Stimulated activated CD4-positive, alpha-beta T cell treated with anti-CD3 and anti-CD28 coated beads, TNF-alpha, amount 100 ng/mL, for 4 hours (primary cell): ENCODE data around the gene KRT27.

Experiments used
- DNase-seq, 3 experiments: peaks; one replicate each; pipeline ENCODE4 v3.0.0-alpha.2; 2020; ENCODE audit warnings: low read depth in 3 of 3

Gene KRT27

DNA sequence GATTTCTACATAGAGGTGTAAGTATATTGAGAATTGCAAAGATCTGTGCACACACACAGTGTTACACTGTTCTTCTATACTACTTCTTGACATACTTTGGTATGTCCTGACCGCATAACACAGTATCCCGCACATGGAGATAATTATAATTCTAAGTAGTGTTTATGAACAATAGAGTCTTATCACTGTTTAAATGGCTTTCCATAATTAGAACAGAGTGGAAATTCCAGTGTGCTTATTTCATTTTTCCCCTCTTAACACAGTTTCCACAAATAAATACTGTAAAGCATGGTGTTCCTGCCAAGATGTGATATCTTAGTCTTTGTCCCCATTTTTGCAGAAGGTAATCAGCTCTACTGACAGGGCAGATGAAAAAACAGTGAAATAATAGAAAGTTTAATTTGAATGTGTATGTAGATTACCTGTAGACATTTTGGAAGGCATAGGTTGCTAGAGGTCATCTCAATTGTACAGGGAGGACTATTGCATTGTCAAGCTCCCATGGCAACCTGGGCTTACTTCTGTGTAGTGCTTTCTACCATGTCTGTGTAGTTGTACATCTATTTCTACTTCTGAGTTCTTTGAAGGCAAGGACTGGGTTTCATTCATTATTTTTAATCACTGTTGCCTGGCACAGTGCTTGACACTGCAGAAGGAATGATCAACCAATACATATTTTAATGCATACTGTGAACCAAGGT, 27.5 kb upstream of the KRT27 start:
- no peak for DNase-seq

DNA sequence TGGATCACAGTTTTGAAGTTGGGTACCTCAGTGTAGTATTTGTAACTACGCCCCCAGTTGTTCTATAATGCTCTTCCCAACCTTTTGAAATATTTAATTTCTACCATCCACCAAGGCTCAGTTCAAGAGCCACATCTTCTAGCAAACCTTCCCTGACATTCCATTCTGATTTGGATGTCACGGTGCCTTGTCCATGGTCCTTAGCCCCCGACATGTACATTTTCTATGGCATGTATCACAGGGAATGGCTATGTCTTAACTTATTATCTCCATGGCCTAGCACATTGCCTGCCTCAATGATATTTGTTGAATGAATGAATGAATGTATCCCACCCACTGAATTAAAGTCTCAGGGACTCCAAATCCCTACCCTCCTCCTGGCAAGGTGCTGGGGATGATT, 23.8 kb upstream of the KRT27 start:
- DNase-seq, result no peak

DNA sequence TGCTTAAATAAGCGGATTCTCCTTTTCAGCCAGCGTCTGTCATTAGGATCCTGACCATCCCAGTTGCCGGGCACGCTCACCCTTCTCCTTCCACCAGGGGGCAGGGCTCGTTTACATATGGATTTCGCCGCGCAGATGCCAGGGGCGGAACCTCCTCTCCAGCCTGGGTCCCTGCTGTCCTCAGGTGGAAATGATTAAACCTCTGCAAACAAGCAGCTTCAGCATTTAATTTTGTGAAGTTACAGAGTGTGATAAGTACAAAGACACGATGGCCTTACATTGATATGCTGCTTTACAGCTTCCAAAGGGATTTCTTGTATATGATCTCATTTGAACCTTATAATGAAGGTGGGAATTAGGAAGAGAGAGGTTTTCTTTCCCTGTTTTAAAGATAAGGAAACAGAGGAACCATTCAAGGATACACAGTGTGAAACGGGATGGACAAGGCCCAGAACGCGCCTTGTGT, 21.3 kb upstream of the KRT27 start:
- DNase-seq, result peak; percentile 50 to 55 (median 53)

DNA sequence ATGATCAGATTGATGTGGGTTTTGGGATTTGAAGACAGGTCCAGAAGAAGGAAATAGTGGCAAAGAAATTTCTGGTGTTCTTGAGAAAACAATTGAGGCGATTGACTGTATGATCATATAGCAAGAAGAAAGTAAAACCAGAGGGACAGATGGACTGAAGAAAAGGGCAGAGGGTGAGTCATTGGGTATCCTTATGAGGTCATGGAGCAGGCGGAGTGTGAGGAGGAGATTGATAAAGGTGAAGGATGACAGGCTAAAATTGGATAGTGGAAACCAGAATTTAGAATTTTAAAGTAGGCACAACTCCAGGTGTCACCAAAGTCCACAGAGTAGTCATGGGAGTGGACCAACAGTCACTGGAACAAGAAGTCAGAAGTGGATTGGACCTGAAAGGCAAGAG, 18.8 kb upstream of the KRT27 start:
- no peak for DNase-seq

DNA sequence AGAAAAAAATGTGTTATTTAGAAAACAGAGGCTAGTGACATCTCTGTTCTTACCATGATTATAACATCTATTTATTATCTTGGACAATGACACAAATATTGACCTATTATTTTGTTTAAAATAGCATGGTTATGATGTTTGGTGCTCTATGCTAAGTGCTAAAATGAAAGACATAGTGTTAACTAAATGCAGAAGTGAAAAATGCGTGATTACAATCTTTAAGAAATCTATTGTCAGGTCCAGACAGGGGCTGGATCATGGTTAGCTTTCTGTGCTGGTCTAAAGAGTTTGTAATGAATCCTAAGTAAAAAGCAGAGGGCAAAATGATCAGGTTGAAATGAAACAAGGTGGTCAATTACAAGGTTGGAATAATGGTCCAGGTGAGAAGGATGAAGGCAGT, 18.0 kb upstream of the KRT27 start:
- no peak for DNase-seq

DNA sequence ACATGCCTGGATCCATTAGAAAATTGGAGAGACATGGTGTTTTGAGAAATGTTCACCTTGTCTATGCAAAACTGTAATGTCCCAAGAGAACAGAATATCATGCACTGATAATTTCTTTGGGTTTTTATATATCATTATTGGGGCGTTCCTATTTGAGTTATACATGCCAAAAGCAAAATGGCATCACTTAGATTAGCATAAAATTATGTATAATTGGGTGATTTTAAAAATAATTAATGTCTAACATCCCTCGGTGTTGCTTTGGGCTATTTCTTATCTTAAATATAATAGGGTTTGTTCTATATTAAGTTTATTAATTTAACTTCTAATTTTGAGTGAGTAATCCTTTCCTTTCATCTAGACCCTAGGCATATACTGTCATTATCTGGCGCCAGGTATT, 17.5 kb upstream of the KRT27 start, which contains the start of gene KRT28:
TSS of gene KRT28 (minus strand) at position 101 of the 400 bp plus-strand sequence. CDS start at position 35, 66 bp downstream.
- no peak for DNase-seq

DNA sequence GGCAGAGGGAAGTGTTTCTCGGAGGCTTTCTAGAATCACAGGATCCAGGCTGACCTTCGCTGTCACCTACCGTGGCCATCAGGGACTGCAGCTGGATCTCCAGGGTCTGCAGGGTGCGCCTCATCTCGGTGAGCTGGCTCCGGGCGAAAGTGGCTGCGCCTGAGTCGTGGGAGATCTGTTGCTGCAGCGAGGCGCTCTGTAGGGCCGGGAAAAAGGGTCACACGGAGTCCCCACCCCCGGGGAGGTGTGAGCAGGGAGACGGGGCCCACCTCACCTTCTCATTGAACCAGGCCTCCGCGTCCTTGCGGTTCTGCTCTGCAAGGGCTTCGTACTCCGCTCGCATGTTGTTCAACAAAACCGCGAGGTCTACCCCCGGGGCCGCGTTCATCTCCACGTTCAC, 14.5 kb upstream of the KRT27 start:
- no peak for DNase-seq

DNA sequence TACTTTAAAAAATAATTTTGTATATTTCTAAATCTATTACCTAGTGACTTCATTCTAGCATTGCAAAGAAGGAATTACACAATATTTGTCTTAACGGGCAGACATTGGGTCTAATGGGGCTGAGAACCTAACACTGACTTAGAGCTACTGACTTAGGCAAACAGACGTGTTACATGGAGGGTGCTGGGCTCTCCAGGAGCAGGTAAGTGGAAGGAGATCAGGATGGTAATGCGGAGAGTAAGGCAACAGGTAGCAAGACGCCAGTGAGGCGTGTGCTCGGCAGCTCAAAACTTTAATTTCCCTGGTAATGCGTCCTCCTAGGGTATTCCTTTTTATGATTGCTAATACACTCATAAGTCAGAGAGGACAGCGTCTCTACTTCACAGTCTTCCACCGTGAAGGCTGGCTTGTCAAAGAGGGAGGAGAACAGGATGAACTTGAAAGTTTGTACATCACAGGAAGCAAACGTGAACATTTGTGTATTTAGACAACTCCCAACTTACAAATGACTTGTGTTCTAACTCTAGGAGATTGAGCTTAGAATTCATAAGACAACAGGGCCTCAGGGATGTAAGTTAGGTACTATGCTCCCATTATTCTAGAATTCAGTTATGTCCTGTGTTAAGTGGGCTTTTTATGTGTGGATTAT, 12.8 kb upstream of the KRT27 start:
- no peak for DNase-seq

DNA sequence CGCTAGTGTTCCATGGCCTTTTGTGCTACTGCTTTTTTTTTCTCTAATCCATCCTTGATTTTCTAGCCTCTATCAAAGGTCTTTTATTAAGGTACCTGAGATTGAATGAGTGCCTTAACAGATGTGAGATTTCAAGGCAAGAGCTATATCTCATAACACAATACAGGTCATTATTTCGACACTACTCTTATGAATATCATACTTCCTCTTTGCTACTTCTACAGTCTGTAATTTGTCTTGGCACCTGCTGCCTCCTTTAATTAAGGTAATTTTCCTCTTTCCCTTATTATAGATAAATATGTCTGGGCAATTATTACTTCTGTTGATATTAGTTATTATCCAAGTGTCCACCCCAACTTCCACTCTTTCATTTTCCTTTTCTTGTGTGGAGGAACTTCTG, 12.1 kb upstream of the KRT27 start:
- no peak for DNase-seq

DNA sequence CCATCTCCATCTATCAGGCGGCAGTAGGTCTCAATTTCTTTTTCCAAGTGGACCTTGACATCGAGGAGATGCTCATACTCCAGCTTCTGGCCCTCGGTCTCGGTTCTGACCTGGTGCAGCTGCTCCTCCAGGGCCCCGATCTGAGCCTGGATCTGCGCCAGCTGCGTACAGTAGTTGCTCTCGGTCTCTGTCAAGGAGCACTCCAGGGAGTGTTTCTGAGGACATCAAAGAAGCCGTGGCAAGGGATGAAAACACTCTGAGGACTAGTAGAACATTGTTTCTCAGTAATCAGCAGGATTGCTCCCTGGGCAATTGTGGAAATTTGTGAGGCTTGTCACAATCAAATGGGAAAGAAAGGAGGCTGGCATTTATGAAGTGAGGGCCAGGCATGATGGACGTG, 11.5 kb upstream of the KRT27 start:
- DNase-seq, result no peak

DNA sequence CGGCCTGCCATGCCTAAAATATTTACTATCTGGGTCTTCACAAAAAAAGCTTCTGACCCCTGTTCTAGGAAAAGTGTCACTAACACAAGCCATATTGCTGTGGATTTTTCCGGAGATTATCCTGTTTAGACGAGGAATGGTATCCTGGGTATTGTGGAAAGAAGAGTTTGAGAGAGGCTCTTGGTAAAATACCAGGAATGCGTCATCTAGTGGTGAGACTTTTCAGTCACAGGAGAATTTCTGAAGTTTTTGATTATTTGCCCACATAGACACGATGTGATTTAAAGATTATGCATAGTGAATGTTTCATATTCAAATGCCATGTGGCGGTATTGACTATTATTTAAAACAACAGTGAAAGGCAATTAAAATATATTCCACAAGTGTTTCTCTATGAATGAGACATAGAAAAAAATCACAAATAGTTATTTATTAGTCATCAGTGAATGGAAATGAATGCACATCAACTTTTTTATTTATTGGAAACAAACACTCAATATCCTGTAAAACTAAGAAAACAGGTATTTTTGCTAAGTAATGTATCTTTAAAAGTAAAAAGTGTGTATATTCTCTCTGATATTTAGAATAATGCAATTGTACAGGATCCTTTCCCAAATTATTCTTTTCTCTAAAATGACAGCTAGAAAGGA, 9.6 kb upstream of the KRT27 start:
- no peak for DNase-seq

DNA sequence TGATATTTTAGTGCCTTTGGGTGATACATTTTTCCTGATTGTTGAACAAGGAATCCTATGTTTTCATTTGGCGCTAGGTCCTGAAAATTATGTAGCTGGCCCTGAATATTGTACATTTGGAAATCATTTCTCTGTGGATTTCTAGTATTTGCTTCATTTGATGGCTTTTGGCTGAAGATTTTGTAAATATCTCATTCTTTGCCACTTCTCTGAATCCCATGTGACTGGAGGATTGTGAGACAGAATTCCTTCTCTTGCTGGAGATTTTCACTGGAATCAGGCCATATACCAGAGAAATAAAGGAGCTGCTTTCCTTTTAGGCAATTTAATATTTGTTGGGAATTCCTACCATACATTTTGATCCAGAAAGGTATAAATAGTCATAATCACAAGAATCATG, 8.8 kb upstream of the KRT27 start:
- DNase-seq, result no peak

DNA sequence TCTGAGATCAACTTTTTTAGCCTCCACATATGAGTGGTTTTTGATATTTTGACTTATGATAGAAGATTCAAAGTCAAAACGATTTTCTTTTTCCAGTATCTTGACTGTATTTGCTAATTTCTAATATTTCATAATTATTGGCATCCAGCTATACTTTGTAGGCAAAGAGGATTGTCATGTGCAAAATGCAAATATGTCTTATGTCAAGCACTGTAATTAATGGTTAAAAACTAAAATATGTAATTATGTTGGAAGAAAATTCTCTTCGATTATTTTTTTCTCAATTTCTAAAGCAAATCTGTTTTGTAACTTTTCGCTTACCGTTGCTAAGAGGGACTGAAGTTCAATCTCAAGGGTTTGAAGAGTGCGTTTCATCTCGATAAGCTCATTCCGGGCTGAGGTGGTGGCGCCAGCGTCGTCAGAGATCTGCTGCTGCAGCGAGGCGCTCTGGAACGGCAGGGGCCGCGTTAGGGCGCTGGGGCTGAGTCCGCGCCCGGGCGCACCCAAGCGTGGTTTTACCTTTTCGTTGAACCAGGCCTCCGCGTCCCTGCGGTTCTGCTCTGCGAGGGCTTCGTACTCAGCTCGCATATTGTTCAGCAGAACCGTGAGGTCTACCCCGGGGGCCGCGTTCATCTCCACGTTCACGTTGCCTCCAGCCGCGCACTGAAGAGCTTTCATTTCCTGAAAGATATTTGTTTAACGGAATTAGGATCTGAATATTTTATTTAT, 3.0 kb downstream of the KRT27 start:
- no peak for DNase-seq

DNA sequence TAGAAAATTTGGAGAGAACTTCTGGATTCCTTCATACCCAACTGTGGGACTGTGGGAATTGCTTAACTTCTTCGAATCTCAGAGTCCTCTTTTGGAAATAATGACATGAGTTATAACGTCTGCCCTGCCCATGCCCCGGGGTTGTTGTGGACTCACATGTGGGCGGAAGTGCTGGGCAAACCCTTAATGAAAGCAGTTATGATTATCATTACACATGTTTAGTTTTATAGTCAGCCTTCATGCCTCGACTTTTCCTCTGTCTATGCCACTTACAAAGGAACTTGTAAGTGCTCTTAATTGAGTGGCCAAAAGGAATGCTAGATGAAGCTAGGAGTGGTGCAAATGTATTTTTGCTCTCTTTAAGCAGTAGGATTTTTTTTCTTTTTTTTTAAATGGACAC, 3.9 kb downstream of the KRT27 start:
- DNase-seq, result no peak

DNA sequence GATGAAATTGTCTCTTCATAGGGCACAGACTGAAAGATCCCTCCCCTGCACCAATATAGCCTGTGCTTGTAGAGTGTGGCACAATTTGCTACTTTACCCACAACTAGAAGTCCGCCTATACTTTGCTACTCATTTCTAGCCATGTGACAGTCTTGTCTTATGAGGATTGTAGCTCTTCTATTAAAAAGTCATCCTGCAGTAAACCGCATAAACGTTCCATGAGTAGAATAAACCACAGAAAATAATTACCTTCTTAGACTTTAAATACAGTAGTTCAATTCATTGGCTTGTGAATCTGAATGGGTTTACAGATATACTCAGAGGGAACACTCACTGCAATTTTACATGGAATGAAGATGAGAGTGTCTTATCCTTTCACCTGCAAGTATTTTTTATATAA, 4.4 kb downstream of the KRT27 start:
- no peak for DNase-seq

DNA sequence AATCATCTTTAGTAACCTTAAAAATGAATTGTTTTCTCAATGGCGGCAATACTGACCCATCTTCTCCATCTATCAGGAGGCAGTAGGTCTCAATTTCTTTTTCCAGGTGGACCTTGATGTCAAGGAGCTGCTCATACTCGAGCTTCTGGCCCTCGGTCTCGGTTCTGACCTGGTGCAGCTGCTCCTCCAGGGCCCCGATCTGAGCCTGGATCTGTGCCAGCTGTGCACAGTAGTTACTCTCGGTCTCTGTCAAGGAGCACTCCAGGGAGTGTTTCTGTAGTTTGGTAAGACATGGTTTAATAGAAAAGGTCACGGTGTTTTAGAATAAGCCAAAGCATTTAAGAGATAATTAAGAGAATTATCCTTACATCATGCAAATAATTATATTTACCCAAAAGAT, 4.9 kb downstream of the KRT27 start:
- DNase-seq, result no peak

DNA sequence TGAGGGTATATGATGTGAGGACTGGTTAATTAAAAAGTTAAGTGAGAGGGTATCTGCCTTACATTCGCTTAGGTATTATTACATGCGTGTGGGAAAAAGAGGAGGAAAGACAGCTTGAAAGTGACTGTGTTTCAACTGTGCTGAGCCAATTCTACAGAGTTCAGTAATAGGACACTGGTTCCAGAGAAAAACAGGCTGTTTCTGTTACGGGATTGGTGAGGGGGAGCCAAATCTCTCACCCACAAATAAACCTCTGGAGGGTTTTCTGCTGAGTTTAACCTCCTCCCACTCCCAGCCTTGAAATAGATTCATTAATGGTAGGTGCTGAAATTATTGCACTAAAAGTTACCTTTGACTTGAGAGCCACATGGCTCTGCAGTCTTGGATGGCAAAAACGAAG, 6.4 kb downstream of the KRT27 start:
- no peak for DNase-seq

DNA sequence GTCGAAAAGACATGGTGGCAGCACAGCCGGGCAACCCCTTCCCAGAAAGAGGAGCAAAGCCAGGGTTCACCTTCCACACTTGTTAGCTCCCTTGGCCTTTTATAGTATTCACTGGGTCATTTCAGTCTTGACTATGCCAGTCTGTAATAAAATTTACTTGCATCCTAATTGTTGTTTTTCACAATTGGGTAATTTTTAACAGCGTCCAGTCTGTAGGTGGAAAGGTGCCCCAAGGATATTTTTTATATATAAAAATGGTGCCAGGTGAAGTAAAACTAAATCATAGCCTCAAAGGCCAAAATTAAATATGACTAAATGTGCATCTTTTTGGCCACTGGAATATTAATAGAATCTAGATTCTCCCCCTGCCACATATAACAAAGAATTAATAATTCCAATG, 10.2 kb downstream of the KRT27 start, which contains the start of gene KRT26:
TSS of gene KRT26 (minus strand) at position 101 of the 400 bp plus-strand sequence. CDS start at position 13, 88 bp downstream.
- DNase-seq, result no peak

DNA sequence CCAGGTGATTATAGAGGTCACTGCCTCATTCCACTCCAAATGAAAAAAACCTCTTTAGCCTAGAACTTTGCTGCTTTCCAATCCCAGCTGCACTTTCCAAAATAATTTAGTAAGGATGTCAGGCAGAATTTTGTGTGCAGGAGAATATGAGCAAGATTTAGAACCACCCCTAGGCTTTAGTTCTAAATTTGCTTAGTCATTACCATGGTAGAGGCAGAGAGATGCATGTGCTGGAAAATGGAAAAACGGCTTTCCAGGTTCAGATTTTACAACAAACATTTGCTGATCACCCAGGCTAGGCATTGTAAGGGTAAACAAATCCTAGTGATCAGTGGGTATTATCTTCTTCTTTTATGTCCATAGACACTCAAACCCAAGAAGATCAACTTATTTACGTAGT, 16.7 kb downstream of the KRT27 start:
- no peak for DNase-seq

DNA sequence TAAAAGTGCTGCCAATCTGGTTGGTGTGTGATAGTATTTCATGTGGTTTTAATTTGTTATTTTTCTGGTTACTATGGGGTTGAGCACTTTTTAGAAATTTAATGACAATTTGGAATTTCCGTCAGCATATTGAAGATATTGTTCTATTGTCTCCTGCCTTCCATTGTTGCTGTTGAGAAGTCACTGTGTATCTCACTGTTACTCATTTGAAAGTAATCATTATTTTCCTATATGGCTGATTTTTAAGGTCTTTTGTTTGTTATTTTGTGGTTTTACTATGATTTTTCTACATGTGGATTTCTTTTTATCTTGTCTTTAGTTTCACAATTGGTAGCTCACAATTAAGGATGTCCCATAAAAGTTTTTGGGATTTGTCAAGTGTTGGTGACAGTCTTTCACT, 18.6 kb downstream of the KRT27 start:
- no peak for DNase-seq

DNA sequence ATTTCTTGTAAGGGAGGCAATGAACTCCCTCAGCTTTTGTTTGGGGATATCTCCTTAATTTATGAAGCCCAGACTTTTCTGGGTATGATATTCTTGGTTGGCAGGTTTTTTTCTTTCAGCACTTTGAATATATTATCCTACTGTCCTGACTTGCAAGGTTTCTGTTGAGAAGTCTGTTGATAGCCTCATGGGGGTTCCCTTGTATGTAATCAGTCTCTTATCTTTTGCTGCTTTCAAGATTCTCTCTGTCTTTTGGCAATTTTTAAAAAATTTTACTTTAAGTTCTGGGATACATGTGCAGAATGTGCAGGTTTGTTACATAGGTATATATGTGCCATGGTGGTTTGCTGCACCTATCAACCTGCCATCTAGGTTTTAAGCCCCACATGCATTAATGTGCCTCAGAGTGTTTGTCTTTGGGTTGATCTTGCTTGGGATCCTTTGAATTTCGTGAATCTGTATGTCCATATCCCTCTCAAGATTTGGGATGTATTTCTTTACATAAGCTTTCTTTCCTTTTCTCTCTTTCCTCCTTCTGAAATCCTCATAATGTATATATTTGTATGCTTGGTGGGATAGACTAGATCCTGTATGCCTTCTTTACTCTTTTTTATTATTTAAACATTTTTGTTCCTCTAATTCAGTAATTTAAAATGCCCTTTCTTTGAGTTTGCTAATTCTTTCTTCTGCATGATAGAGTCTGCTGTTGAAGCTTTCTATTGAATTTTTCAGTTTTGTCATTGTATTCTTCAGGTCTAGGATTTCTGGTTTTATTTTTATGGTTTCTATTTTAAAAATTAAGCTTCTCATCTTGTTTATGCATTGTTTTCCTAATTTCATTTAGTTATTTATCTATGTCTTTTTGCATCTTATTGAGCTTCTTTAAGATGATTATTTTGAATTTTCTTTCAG, 22.0 kb downstream of the KRT27 start:
- DNase-seq, result no peak
